GM21786 (cell line): Measurements from ENCODE around the gene HDAC6.

ENCODE experiments used
- ATAC-seq: cut with Tn5 transposase; IDR thresholded peaks from one replicate; pipeline ENCODE4 v1.9.1; 2021; ENCODE audit not compliant: unreplicated experiment

Gene HDAC6

GRCh38 chrX:48801280-48802088, at the start of gene HDAC6:
HDAC6 (plus strand) TSS chrX:48802067; CDS start chrX:48802693, 626 bp downstream.
- peak; percentile 88 for ATAC-seq

- ATAC-seq: no peak
These were observed 49.4 kb upstream of the HDAC6 start for GRCh38 chrX:48752498-48752897.

- no peak for ATAC-seq
These were observed 48.1 kb upstream of the HDAC6 start for GRCh38 chrX:48753708-48754228.

- ATAC-seq: no peak
These were observed 47.6 kb upstream of the HDAC6 start for GRCh38 chrX:48754238-48754637.

- no peak for ATAC-seq
These were observed 40.0 kb upstream of the HDAC6 start, which contains the start of gene GLOD5 for GRCh38 chrX:48761674-48762471. GLOD5 (plus strand) TSS chrX:48761747; CDS start chrX:48761791, 44 bp downstream.

- ATAC-seq: no peak
These were observed 32.6 kb upstream of the HDAC6 start for GRCh38 chrX:48769230-48769629.

- no peak for ATAC-seq
These were observed 31.6 kb upstream of the HDAC6 start for GRCh38 chrX:48770296-48770695.

- no peak for ATAC-seq
These were observed 29.3 kb upstream of the HDAC6 start for GRCh38 chrX:48772602-48773001.

GRCh38 chrX:48776818-48777439, 24.9 kb upstream of the HDAC6 start:
- ATAC-seq: no peak

- ATAC-seq: no peak
These were observed 22.5 kb upstream of the HDAC6 start for GRCh38 chrX:48779399-48779798.

GRCh38 chrX:48781705-48782104, 20.2 kb upstream of the HDAC6 start:
- ATAC-seq: no peak

GRCh38 chrX:48782216-48782615, 19.7 kb upstream of the HDAC6 start:
- ATAC-seq: no peak

- ATAC-seq: no peak
These were observed 19.1 kb upstream of the HDAC6 start for GRCh38 chrX:48782795-48783194.

GRCh38 chrX:48784726-48785125, 17.1 kb upstream of the HDAC6 start:
- no peak for ATAC-seq

- ATAC-seq: no peak
These were observed 16.7 kb upstream of the HDAC6 start for GRCh38 chrX:48785186-48785539.

- ATAC-seq: no peak
These were observed 16.2 kb upstream of the HDAC6 start for GRCh38 chrX:48785540-48786214.

GRCh38 chrX:48786341-48786800, 15.5 kb upstream of the HDAC6 start, which contains the start of gene GATA1:
GATA1 (plus strand) TSS chrX:48786590; CDS start chrX:48791110, 4,520 bp downstream.
- no peak for ATAC-seq

- ATAC-seq: no peak
These were observed 14.9 kb upstream of the HDAC6 start for GRCh38 chrX:48786825-48787504.

GRCh38 chrX:48787505-48788443, 14.1 kb upstream of the HDAC6 start:
- ATAC-seq: no peak
